NCI-H1694 (cell line): ENCODE measurements around the gene SLC35E3.

ENCODE experiments used
- DNase-seq: peaks from one replicate; lab custom pipeline; 2025; lab: John Stamatoyannopoulos, UW

SLC35E3 gene

DNA sequence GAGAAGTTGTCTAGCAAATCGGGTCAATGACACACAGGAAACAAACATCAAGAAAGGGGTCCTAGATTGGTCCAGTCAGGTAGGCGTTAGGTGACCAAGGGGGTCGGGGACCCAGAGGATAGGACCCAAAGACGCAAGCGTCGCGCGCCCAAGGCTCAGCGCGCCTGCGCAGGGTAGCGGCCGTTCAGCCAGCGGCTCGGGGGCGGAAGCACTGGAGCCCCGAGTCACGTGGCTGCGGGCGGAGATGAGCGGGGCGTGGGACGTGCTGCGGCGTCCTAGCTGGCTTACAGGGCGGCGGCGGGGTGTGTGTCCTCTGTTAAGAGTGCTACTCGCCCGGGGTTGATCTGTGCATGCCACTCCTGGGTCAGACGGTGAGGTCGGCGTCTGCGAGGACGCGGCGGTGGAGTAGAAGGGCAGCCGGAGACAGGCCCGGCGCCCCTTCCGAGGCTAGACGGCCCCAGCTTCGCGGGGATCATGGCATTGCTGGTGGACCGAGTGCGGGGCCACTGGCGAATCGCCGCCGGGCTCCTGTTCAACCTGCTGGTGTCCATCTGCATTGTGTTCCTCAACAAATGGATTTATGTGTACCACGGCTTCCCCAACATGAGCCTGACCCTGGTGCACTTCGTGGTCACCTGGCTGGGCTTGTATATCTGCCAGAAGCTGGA is at the start of gene SLC35E3:
TSS of gene SLC35E3 (plus strand) at position 273 of the 668 bp plus-strand sequence. CDS start at position 475, 202 bp downstream.
- DNase-seq = peak; percentile 78

DNA sequence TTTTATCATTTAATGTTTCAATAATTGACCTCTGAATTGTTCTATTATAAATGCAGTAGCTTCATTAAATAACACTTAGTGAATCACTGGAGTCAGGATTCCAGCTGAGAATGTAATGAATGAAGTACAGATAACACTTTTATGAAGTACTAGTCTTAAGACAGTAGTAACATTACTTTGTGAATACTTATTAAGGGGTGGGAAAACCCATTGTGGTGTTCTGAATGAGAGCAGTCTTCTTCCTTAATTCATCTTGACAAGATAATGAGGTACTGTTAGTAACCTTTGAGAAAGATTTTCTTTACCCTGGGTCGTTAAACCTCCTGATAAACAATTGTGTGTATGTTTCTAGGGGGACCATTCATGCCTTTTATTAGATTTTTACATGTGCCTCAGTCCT is 46.5 kb upstream of the SLC35E3 start:
- DNase-seq = no peak

DNA sequence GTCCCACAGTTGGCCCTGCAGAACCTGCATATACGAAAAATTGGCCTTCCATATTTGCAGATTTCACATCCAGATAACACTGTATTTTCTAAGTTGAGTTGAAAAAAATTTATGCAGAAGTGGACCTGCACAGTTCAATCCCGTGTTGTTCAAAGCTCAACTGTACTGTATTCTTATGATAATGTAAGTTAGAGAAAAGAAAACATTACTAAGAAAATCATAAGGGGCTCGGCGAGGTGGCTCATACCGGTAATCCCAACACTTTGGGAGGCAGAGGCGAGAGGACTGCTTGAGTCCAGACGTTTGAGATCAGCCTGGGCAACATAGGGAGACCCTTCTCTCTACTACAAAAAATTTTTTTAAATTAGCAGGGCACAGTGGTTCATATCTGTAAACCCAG is 18.2 kb upstream of the SLC35E3 start:
- no peak for DNase-seq

DNA sequence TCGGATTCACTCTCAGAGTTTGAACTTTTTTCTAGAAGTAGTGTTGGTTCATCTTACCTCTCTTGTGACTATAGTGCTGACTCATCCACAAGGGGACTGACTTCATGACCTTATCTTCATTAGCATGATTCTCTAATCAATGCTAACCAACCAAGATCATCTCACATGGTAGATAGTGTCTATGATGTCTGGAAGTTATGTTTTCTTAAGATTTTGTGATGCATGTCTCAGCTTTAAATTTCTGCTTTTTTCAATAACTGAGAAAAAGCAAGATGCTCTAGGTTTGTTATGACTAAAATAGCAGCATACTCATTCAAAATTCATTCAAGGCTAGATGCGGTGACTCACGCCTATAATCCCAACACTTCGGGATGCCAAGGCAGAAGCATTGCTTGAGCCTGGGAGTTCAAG is 12.3 kb upstream of the SLC35E3 start:
- DNase-seq = no peak

DNA sequence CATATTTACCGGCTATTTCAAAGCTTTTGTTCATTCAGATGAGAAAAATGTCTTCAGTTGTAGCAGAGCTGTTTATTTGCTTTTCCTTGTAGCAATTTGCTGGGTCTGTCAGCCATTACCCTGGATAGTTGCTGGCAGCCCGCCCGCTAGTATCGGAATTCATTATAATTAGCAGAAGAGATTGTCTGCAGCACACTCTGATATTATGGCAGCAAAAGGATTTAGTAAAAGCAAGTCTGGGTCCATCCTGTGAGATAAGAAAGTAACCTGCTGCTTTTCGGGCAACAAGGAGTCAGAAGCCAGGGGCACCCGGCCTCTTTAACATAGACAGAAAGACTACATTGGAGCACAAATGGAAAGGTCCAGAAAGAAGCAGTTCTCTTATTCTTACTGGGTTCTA is 6.1 kb upstream of the SLC35E3 start:
- DNase-seq = no peak

DNA sequence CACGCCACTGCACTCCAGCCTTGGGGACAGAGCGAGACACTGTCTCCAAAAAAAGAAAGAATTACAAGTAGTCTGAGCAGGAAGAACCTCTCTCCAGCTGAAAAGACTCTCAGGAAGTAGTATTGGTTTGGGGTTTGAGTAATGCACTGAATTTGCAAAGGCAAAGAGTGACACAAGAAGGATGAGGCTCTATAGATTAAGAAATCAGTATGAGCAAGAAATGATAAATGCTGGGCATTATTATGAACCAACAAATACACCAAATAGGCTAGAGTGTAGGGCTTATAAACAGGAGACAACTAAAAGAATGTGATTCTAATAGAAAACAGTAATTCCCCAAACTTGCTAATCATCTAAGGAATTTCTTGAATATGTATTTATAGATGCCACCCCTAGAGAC is 2.6 kb upstream of the SLC35E3 start:
- DNase-seq = no peak

DNA sequence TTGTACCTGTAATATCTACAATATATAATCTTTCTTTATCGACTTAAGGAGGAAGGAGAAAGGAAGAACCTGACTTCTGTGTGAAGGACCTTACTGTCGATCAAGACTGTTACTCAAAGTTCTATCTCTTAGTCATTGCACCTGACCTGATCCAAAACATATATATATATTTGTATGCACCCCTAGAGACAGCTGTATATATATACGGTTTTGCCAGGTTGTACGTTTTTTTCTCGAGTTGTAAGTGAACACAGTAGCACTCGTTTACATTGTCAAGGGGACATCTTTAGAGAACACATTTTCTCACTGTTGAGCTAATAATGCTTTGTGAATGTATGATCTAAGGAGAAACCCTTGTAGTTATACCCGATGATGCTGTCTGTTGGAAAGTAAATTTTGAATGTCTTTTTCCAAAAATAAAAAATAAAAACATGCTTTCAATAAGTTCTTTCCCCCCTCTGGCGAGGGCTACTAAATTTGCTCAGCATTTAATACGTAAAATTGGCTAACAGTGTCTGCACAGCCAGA is 536 bp upstream of the SLC35E3 start:
- peak; percentile 1 for DNase-seq

DNA sequence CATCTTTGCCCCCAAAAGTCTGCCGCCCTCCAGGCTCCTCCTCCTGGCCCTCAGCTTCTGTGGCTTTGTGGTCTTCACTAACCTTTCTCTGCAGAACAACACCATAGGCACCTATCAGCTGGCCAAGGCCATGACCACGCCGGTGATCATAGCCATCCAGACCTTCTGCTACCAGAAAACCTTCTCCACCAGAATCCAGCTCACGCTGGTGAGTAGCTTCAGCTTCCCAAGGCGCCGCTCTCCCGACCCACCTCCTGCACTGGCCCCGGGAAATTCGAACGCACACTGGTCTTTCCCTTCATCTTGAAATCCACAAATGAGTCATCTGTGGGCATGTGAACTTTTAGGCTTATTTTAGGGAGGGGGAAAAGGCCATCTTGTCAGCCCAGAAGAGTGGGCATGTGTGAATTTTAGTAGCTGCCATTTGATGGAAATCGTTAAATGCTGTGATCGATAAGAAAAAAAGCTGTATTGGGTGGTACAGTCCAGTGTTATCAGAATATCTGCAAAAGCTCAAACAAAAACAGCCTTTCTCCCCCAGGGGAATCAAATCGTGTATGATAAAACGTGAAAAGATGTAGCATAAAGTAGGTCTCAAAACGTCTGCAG is 700 bp downstream of the SLC35E3 start:
- peak; percentile 11 for DNase-seq

DNA sequence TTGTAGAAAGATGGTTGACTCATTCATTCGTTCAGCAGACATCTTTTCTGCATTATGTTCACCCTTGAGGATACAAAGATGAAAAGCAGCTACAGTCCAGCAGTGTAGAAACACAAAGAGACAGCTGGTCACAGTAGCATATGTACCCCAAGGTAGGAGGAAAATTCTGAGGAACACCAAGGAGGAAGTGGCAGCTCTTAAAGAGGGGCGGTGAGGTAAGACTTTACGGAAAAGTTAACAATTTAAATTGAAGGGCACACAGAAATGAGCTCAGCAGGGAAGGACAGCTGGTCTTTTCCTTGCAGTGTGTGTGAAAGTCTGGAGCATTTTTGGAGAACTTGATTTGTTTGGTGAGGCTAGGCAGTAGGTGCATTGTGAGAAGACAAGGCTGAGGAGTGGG is 3.5 kb downstream of the SLC35E3 start:
- DNase-seq = no peak

DNA sequence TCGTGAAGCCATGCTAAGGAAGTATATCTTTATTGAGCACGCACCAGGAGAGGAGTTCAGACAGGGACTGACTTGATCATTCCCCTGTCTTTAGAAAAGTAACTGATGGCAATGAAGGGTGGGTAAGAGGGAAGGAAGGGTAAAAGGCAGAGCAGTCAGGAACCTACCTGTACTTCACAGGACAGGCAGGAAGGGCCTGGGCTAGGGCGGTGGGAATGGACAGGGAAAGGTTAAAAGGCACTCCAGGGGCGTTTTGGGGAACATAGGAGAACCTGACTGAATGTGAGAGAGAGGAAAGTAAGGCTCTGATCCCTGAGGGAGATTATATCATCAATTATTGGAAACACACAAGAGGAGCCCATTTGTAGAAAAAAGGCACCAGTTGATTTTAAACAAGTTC is 3.9 kb downstream of the SLC35E3 start:
- DNase-seq = no peak

DNA sequence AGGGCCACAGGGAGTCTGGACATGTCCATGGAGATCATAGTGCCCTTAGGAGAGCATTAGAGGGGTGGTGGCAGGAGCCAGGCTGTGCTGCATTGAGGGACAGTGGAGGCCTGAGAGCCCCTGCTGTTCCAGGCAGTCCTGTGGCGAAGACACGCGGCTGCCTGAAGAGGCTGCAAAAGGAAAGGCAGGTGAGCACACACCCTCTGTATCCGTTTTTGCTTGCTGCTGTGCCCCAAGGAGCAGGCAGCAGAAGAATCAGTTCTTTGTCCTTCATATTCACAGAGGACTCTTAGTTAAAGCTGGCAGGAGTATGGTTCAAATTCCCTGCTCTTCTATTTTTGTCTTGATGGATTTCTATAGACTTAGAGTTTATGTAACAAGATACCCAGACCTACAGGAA is 4.5 kb downstream of the SLC35E3 start:
- DNase-seq = no peak

DNA sequence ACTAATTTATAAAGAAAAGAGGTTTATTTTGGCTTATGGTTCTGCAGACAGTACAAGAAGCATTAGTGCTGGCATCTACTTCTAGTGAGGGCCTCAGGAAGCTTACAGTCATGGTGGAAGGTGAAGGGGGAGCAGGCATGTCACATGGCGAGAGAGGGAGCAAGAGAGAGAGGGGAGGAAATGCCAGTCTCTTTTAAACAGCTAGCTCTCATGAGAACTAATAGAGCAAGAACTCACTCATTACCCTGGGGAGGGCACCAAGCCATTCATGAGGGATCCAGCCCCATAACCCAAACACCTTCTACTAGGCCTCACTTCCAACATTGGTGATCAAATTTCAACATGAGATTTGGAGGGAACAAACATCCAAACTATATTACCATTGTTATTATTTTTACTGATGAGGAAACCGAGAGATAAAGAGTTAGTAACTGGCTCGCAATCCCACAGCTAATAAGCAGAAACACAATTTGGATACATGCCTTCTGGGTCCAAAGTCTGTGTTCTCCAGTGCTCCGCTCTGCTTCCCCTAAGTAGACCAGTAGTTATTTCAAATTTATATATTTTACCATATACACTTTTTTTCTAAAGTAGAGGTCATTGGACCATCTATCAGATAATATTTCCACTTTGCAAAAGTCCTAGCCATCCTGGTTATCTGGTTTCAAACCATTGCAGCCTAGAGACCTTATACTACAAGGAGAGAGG is 9.7 kb downstream of the SLC35E3 start:
- no peak for DNase-seq

DNA sequence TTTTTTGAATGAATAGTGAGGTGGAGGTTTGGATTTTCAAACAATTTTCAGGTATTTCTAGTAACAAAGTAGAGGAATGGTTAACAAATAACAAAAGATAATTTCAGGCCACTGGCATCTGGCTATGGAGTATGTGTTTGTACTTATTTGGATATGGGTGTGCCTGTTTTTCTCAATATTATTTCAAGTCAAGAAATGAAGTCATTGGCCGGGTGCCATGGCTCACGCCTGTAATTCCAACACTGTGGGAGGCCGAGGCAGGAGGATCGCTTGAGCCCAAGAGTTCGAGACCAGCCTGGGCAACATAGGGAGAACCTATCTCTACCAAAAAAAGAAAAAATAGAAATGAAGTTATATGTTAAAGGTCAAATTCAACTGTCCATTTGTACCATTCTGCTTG is 13.9 kb downstream of the SLC35E3 start:
- DNase-seq = no peak

DNA sequence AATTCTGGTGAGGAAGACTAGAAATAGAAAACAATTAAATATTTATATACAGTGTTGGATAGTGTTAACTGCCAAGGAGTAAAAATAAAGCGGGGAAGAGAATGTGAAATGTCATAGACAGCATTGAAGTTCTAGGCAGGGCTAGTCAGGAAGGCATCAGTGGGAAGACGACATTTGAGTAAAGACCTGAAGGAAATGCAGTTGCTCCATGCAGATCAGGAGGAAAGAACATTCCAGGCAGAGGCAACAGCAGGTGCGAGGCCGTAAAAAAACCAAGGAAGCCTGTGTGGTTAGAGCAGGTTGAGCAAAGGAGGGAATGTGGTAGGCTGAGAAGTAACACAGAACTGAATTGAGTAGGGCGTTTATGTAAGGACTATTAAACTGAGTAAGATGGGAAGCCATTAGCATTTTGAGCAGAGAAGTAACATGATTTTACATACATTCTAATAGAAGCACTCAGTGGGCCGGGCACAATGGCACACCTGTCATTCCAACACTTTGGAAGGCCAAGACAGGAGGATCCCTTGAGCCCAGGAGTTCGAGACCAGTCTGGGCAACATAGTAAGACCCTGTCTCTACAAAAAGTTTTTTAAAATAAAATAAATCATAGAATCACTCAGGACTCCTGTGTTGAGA is 14.9 kb downstream of the SLC35E3 start:
- no peak for DNase-seq

DNA sequence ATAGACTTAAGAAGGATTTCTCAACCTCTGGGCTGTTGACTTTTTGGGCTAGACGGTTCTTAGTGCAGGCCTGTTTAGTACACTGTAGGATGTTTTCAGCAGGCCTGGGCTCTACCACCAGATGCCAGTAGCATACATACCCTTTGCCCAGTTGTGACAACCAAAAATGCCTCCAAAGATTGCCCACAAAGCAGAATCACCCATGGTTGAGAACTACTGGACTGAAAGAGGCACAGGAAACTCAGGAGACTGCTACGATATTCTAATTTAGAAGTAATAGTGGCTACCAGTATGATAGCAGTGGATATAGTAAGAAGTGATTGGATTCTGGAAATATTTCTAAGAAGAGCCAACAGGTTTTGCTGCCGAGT is 15.5 kb downstream of the SLC35E3 start:
- DNase-seq = no peak

DNA sequence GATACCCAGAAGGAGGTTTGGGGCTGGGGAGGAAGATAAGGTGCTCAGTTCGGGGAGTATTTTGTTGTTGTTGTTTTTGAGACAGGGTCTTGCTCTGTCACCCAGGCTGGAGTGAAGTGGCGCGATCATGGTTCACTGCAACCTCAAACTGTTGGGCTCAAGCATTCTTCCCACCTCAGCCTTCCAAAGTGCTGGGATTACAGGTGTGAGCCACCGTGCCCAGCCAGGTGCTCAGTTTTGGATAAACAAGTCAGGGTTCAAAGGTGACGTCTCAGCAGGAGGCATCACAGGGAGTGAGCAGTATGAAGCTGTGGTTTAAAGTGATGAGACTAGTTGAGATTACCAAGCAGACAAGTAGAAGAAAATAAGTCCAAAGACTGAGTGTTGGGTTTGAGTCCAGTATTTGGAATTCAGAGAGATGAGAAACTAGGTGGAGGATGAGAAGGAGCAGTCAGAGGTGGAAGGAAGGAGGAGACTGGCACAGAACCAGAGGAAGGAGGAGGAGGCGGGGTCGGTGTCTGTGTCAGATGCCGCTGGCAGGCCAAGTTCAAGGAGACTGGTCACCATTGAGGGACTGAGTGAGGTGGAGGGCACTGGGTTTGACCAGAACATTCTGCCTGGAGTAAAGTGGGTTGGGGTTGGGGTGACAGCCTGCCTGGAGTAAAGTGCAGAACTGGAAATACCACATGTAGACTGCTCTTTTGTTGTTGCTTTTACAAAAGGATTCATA is 16.1 kb downstream of the SLC35E3 start:
- no peak for DNase-seq

DNA sequence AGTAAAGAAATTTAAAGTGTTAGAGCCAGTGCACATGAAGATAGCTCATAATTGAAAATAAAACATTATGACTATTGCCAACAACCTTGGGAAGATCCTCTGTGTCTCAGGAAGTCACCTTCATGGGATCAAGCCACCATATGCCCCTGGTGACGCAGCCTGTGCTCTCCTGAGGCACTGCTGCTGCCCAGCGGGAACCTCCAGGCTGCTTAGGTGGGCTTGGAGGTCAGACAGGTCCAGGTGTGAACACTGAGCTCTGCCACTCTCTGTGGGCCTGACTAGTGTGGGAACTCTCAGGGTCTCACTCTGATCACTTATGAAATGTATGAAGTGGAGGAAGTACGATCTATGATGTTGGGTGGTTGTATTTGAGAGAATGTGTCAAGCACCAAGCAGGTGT is 16.7 kb downstream of the SLC35E3 start:
- no peak for DNase-seq

DNA sequence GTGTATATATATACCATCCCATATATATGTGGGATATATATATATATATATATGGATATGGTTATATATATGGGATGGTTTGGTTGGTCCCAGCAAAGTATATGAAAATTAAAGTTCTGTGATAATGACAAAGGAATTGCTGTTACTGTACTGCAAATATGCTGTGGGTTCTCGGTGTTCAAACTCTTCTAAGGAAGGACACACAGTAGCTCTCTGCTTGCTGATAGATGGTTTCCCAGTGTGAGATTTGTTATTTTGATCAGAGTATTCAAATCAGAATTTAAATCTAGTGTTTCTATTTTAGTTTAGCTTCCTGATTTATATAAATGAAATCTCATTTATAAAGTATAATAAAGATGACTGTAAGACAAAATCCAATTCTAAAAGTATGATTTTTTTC is 19.7 kb downstream of the SLC35E3 start:
- DNase-seq = no peak

DNA sequence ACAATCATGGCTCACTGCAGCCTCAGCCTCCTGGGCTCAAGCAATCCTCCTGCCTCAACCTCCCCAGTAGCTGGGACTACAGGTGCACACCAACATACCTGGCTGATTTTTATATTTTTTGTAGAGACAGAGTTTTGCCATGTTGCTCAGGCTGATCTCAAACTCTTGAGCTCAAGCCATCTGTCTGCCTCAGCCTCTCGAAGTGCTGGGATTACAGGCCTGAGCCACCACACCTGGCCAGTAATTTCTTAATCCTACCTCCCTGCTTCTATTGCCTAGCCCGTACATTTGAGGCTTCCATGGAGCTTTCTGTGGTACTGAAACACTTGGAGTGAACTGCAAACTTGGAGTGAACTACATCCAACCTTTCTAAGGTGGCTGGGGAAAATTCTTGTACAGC is 20.7 kb downstream of the SLC35E3 start:
- no peak for DNase-seq

DNA sequence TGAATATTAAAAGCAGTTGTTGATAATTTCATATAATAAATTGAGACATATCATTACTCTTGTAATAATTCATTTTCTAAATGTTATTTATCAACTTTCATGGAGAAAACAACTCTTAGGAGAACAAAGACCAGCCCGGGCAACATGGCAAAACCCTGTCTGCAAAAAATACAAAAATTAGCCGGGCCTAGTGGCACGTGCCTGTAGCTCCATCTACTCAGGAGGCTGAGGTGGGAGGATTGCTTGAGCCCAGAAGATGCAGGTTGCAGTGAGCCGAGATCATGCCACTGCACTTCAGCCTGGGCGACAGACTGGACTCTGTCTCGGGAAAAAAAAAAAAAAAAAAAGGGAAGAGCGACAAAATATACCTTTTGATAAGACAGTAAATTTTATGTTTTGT is 21.2 kb downstream of the SLC35E3 start:
- no peak for DNase-seq

DNA sequence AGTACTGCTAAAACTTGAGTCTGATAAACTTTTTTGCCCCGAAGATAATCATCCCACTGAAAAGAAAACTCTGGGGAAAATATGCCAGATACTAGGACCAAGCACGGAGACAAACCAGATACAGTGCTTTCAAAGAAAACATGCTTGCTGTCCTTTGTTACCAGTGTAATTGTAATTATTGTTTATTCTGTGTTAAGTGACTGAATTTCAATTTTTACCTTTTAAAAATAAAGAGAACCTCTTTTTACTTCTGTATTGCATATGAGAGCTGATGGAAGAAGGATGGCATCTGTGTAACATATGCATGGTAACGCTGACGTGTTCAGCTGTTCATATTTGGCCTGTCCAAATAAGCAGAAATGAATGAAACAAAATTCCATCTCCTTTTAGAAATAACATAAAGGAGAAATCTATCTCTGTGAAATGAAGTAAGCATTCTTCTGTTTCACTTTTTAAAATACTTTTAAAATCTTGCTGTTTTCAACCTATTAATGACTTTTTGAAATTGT is 22.5 kb downstream of the SLC35E3 start:
- no peak for DNase-seq

DNA sequence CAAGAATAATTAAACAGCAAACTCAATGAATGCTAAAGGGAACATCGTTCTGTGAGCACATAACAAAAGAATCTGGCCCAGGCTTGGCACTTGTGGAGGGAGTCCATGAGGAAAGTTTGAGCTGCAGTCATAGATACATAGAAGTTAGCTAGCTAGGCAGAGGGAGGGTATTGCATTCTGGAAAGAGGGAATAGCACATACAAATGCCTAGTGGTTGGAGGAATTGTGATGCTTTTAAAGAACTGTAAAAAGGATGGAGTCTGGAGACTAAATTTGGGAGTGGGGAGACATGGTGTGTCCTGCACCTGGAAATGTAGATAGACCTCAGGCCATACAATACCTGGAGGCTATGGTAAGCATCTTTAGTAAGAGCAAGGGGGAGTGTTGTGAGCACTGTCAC is 24.0 kb downstream of the SLC35E3 start:
- DNase-seq = no peak
